NCI-H510A (cell line): ENCODE measurements around the gene EFNB2.

Experiments
- DNase-seq: peaks from one replicate; lab custom pipeline; 2025; lab: John Stamatoyannopoulos, UW

EFNB2 gene

GRCh38 chr13:106550570-106551135 lies 15.2 kb upstream of the EFNB2 start:
- DNase-seq, result no peak

GRCh38 chr13:106548064-106548696 lies 12.7 kb upstream of the EFNB2 start:
- DNase-seq, result no peak

- DNase-seq, result no peak
Observed at GRCh38 chr13:106541826-106542225, 6.4 kb upstream of the EFNB2 start.

- no peak for DNase-seq
Observed at GRCh38 chr13:106540613-106541012, 5.2 kb upstream of the EFNB2 start.

GRCh38 chr13:106537521-106537920 lies 2.1 kb upstream of the EFNB2 start:
- no peak for DNase-seq

GRCh38 chr13:106536244-106537034 lies 977 bp upstream of the EFNB2 start:
- peak; percentile 82 for DNase-seq

GRCh38 chr13:106534639-106535551 lies 567 bp downstream of the EFNB2 start:
- DNase-seq, result no peak

- DNase-seq, result peak; percentile 10
Observed at GRCh38 chr13:106533943-106534638, 1.4 kb downstream of the EFNB2 start.

- DNase-seq, result peak; percentile 63
Observed at GRCh38 chr13:106533101-106533942, 2.1 kb downstream of the EFNB2 start.

- DNase-seq, result no peak
Observed at GRCh38 chr13:106532111-106532929, 3.1 kb downstream of the EFNB2 start.

GRCh38 chr13:106530980-106531481 lies 4.4 kb downstream of the EFNB2 start:
- no peak for DNase-seq

GRCh38 chr13:106530171-106530851 lies 5.2 kb downstream of the EFNB2 start:
- peak; percentile 11 for DNase-seq

GRCh38 chr13:106529415-106530170 lies 5.9 kb downstream of the EFNB2 start:
- DNase-seq, result no peak

GRCh38 chr13:106528718-106529414 lies 6.6 kb downstream of the EFNB2 start:
- no peak for DNase-seq

GRCh38 chr13:106527826-106528225 lies 7.6 kb downstream of the EFNB2 start:
- DNase-seq, result no peak

- no peak for DNase-seq
Observed at GRCh38 chr13:106527445-106527801, 8.0 kb downstream of the EFNB2 start.

GRCh38 chr13:106526738-106527444 lies 8.6 kb downstream of the EFNB2 start:
- no peak for DNase-seq
